Stimulated activated CD4-positive, alpha-beta T cell treated with anti-CD3 and anti-CD28 coated beads, Interleukin-1b, Interleukin-23, amount 100 ng/mL, for 4 hours (primary cell): ENCODE measurements around the gene ZNF22.

ENCODE experiments used
- DNase-seq, 2 donors: peaks; one replicate each; pipeline ENCODE4 v3.0.0-alpha.2; 2020; ENCODE audit warnings: low read depth in 2 of 2

Gene ZNF22

GRCh38 chr10:45015590-45015989 is 14.9 kb downstream of the ZNF22 start:
- DNase-seq = no peak

DNA sequence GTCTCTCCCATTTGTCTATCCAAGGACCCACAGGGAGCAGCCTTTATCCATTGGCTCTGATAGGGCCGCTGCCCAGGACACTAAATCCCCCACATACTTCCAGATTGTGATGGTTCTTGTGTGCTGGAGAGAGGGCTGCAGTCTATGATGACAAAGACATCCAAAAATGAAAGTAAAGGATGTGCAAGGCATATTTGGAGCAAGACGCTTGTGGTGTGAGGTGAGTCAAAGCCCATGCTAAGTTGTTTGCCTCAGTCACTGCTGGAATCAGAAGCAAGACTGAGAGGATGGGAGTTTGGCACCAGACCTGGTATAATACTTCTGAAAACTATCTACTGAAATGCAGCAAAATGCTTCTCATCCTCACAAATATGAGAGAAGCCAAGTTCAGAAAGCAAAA is 22.7 kb downstream of the ZNF22 start:
- DNase-seq = no peak

- DNase-seq = no peak
Measured at GRCh38 chr10:45034301-45034700, 33.6 kb downstream of the ZNF22 start.

- DNase-seq = no peak
Measured at GRCh38 chr10:45035673-45036072, 35.0 kb downstream of the ZNF22 start.

DNA sequence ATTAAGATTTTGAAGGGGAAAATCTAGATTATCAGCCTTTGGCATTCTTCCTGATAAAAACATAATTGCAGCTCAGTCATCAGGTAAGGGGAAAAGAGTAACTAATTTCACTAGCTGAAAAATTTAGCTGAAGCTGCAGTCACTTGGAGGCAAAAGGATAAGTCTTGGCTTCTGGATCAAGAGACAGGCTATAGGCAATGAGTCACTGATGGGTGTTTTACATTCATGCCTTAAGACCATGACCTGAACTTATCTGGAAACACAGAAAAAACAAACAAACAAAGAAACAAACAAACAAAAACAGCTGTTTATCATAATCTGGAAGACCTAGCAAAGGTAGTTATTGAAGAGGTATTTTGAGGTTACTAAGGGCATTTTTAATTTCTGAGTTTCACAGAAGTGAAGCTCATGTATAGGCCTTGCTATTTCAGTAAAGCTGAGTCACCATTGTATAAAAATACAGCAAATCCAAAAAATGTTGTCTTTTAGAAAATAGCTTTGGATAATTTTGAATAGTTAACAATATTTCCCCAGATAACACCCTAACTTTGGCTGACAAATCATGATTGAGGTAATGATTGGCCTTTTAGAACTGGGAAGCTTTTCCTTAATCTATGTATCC is 40.3 kb downstream of the ZNF22 start:
- no peak for DNase-seq

- no peak for DNase-seq
Measured at GRCh38 chr10:45044290-45044689, 43.6 kb downstream of the ZNF22 start.

DNA sequence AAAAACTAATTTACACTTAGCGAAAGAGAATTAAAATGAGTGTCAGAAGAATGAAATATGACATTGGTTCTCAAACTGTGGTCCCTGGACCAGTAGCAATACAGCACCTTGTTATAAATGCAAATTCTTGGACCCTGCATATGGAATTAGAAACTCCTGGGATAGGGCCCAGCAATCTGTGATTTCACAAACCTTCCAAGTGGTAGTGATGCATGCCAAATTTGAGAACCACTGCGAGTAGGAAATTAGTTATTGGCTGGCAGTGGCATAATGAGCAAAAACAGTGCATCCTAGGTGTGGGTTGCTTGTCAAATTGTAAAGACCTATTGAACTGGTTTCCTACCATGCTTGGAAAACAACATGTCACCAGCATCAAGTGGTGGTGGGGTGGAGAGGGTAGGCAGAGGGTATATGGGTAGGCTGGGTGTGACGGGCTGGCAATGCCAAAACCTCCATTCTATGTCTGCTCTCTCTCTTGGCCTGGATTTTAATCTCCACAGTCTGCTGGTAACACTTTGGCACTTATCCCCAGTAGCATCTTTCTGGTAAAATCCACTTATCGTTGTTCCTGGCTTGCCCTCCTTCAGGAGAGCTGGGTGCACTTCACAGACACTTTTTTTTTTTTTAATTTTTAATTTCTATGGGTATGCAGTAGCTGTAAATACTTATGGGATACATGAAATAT is 50.0 kb downstream of the ZNF22 start:
- no peak for DNase-seq

GRCh38 chr10:45052700-45053099 is 52.0 kb downstream of the ZNF22 start:
- DNase-seq = no peak

DNA sequence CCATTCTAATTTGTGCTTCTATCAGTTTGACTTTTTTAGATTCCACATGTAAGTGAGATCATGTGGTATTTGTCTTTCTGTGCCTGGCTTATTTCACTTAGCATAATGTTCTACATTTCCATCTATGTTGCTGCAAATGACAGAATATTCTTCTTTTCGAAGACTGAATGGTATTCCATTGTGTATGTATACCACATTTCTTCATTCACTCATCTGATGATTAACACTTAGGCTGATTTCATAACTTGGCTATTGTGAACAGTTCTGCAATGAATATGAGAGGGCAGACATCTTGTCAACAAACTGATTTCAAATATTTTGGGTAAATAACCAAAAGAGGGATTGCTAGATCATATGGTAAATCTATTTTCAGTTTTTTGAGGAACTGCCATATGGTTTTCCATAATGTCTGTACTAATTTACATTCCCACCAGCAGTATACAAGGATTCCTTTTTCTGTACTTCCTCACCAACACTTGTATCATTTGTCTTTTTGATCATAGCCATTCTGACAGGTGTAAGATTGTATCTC is 52.9 kb downstream of the ZNF22 start:
- DNase-seq = no peak
